Panc1 (cell line): ENCODE results near the gene CPD.

Experiments
- CTCF ChIP-seq: fragments of 450-650 bp; IDR thresholded peaks from 2 replicates; pipeline ENCODE4 v1.5.1; 2017; ENCODE audit warnings: mild to moderate bottlenecking
- POLR2AphosphoS5 ChIP-seq: IDR thresholded peaks from 2 replicates; pipeline ENCODE4 v1.6.1; 2012; ENCODE audit warnings: mild to moderate bottlenecking, low read depth, low read length, moderate library complexity
- REST ChIP-seq, 2 experiments: IDR thresholded peaks; 2 replicates each; pipeline ENCODE4 v1.6.1; 2011 to 2012; ENCODE audit warnings: low read depth in 2 of 2, control low read depth in 1 of 2, low read length in 1 of 2, mild to moderate bottlenecking in 1 of 2, moderate library complexity in 1 of 2; ENCODE audit not compliant: insufficient read depth in 1 of 2
- SIN3A ChIP-seq: IDR thresholded peaks from 2 replicates; pipeline ENCODE4 v1.6.1; 2012; ENCODE audit warnings: low read depth, mild to moderate bottlenecking, low read length, moderate library complexity, borderline replicate concordance; ENCODE audit not compliant: insufficient read depth
- TCF7L2 ChIP-seq: IDR thresholded peaks from 2 replicates; pipeline ENCODE4 v1.6.1; 2011; ENCODE audit warnings: mild to moderate bottlenecking, low read depth, low read length, inconsistent platforms

- TF ChIP-seq CTCF (no peak), POLR2AphosphoS5 (no peak), TCF7L2 (no peak), REST (IDR thresholded peaks at IDR 0.05; ENCODE audit: insufficient read depth in 1 of 2, low read depth in 2 of 2, low read length in 1 of 2) (no peak), SIN3A (no peak)
Measured at GRCh38 chr17:30337393-30337999, 41.2 kb upstream of the CPD start.
